Measurements from ENCODE around the gene LDB2.

LDB2 gene

GRCh38 chr4:16626945-16627344 is 271.5 kb downstream of the LDB2 start:
- no peak for DNase-seq

GRCh38 chr4:16622826-16623225 is 275.6 kb downstream of the LDB2 start:
- DNase-seq, result no peak

GRCh38 chr4:16617435-16617834 is 281.0 kb downstream of the LDB2 start:
- DNase-seq, result no peak

- DNase-seq, result no peak
Measured at GRCh38 chr4:16617011-16617410, 281.4 kb downstream of the LDB2 start.

- no peak for DNase-seq
Measured at GRCh38 chr4:16609170-16609758, 289.2 kb downstream of the LDB2 start.

GRCh38 chr4:16608611-16609125 is 289.8 kb downstream of the LDB2 start:
- DNase-seq, result no peak

- DNase-seq, result no peak
Measured at GRCh38 chr4:16608123-16608522, 290.3 kb downstream of the LDB2 start.

GRCh38 chr4:16607241-16608066 is 291.0 kb downstream of the LDB2 start:
- DNase-seq, result no peak

- DNase-seq, result no peak
Measured at GRCh38 chr4:16606691-16607090, 291.8 kb downstream of the LDB2 start.

GRCh38 chr4:16603178-16603577 is 295.3 kb downstream of the LDB2 start:
- no peak for DNase-seq

GRCh38 chr4:16598597-16599206 is 299.7 kb downstream of the LDB2 start:
- no peak for DNase-seq

- DNase-seq, result no peak
Measured at GRCh38 chr4:16597845-16598596, 300.4 kb downstream of the LDB2 start.

GRCh38 chr4:16597443-16597842 is 301.0 kb downstream of the LDB2 start:
- DNase-seq, result no peak

GRCh38 chr4:16596267-16596666 is 302.2 kb downstream of the LDB2 start:
- DNase-seq, result no peak

- no peak for DNase-seq
Measured at GRCh38 chr4:16594128-16594527, 304.3 kb downstream of the LDB2 start.

GRCh38 chr4:16593386-16593785 is 305.1 kb downstream of the LDB2 start:
- no peak for DNase-seq

GRCh38 chr4:16591272-16591826 is 307.1 kb downstream of the LDB2 start:
- DNase-seq, result no peak

GRCh38 chr4:16590797-16591196 is 307.6 kb downstream of the LDB2 start:
- DNase-seq, result no peak

GRCh38 chr4:16588651-16589050 is 309.8 kb downstream of the LDB2 start:
- DNase-seq, result no peak

- no peak for DNase-seq
Measured at GRCh38 chr4:16588149-16588548, 310.3 kb downstream of the LDB2 start.

- DNase-seq, result no peak
Measured at GRCh38 chr4:16585053-16585452, 313.4 kb downstream of the LDB2 start.

GRCh38 chr4:16583764-16584163 is 314.7 kb downstream of the LDB2 start:
- DNase-seq, result no peak

GRCh38 chr4:16582526-16582925 is 315.9 kb downstream of the LDB2 start:
- no peak for DNase-seq
